SIG-M5 treated with dmso at 0.1 percent for 504 hours (cell line): Measurements from ENCODE around the gene NCF1.
"Not testable (repeated sequence)": the region's sequence is repeated elsewhere in the genome, so short reads cannot be mapped to it uniquely, and the experiment has no call there.

Source experiments
- DNase-seq: peaks from one replicate; lab custom pipeline; 2025; ENCODE audit not compliant: unreplicated experiment; lab: John Stamatoyannopoulos, UW

Gene NCF1

DNA sequence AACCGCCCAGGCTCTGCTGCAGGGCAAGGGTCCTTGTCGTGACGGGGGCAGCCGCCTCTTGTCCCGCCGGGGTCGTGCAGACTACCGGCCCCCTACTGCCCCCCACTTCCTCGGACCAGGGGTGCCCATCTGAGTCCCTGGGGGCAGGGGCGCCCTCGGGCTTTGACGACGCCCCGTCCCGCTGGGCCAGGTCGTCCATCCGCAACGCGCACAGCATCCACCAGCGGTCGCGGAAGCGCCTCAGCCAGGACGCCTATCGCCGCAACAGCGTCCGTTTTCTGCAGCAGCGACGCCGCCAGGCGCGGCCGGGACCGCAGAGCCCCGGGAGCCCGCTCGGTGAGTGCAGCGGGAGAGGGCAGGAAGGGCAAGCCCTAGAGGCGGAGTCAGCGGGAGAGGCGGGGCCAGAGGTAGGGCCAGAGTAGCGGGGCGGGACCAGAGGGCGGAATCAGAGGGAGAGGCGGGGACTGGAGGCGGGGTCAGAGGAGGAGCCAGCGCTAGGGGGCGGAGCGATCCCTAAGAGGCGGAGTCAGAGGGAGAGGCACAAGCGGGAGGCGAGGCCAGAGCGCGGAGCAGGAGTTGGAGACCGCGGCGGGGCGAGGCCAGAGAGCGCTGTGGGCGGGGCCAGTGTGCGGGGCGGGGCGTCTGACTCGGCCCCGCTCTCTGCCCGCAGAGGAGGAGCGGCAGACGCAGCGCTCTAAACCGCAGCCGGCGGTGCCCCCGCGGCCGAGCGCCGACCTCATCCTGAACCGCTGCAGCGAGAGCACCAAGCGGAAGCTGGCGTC is 14.7 kb downstream of the NCF1 start:
- peak; percentile 64 for DNase-seq

GRCh38 chr7:74789200-74789736 is 15.5 kb downstream of the NCF1 start:
- DNase-seq: not testable (repeated sequence)

DNA sequence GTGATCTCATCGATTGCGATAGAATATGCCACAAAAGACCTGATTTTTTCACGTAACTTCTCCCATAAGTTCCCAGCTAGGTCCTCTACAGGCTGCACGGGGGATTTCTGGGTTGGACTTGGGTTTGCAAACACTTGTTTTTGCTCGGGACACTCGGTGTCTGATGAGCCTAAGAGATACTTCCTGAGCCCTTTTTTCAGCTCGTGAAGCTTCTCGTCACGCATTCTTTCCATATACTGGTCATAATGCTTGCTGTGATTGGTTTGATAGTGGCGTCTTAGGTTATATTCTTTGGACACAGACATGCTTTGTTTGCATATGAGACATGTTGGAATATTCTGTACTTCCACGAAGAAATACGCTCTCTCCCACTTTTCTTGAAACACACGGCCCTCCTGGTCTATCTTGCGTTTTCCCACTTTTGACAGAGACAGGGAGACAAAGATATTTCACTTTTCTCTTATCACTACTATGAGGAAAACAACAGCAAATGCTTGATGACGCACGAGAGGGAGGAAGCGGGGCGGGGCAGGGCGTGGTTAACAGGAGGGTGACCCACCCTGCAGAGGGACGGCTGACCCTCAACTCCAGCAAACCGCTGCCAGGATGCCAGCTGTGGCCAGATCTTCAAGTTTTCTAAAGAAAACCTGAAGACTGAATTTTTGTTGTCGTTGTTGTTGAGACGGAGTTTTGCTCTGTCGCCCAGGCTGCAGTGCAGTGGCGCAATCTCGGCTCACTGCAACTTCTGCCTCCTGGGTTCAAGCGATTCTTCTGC is 24.2 kb downstream of the NCF1 start:
- DNase-seq: not testable (repeated sequence)

- peak; percentile 18 for DNase-seq
Measured at GRCh38 chr7:74798644-74799043, 24.8 kb downstream of the NCF1 start.

- not testable (repeated sequence) for DNase-seq
Measured at GRCh38 chr7:74815882-74816281, 42.1 kb downstream of the NCF1 start.

GRCh38 chr7:74820146-74820805 is 46.5 kb downstream of the NCF1 start:
- not testable (repeated sequence) for DNase-seq

DNA sequence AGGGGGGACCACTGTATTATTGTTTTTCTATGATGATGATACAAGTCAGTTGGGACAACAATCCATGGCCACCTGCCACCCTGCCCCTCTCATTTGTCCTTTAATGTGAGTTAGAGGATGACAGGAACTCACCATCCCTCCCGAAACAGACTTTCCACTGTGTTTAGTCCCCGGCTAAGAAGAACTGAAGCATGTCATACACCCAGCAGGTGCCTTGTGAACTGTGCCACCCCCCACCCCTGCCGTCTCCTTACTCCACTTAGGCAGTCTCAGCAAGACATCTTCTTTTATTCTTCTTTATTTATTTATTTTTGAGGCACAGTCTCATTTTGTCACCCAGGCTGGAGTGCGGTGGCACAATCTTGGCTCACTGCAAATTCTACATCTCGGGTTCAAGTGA is 47.4 kb downstream of the NCF1 start:
- DNase-seq: not testable (repeated sequence)

GRCh38 chr7:74829959-74830358 is 56.1 kb downstream of the NCF1 start:
- not testable (repeated sequence) for DNase-seq

DNA sequence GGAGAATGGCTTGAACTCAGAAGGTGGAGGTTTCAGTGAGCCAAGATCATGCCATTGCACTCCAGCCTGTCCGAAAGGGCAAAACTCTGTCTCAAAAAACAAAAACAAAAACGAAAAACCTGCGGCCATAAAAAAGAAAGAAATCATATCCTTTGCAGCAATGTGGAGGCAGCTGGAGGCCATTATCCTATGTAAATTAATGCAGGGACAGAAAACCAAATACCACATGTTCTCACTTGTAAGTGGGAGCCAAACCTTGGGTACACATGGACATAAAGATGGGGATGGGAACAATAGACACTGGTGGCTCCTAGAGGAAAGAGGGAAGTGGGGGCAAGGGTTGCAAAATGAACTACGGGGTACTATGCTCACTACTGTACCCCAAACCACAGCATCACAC is 56.6 kb downstream of the NCF1 start:
- not testable (repeated sequence) for DNase-seq
